Measurements from ENCODE around the gene TM9SF2.
A peak's percentile ranks its signal among the peaks of the same experiment; 100 is the strongest.

TM9SF2 gene

GRCh38 chr13:99517577-99517976, 16.3 kb downstream of the TM9SF2 start:
- Mint-ChIP-seq H3K27me3 (ENCODE audit: low read depth) (no peaks in the 10 kb centered on the region), H3K9me3 (no peaks in the 10 kb centered on the region), H3K4me3 (no peak overlapping the region), H3K27ac (no peak overlapping the region), H3K4me1 (peaks cover under 1% of the 10 kb centered on the region), H3K36me3 (ENCODE audit: low read depth) (peaks cover 20% of the 10 kb centered on the region)
- TF ChIP-seq, protein P1, sequence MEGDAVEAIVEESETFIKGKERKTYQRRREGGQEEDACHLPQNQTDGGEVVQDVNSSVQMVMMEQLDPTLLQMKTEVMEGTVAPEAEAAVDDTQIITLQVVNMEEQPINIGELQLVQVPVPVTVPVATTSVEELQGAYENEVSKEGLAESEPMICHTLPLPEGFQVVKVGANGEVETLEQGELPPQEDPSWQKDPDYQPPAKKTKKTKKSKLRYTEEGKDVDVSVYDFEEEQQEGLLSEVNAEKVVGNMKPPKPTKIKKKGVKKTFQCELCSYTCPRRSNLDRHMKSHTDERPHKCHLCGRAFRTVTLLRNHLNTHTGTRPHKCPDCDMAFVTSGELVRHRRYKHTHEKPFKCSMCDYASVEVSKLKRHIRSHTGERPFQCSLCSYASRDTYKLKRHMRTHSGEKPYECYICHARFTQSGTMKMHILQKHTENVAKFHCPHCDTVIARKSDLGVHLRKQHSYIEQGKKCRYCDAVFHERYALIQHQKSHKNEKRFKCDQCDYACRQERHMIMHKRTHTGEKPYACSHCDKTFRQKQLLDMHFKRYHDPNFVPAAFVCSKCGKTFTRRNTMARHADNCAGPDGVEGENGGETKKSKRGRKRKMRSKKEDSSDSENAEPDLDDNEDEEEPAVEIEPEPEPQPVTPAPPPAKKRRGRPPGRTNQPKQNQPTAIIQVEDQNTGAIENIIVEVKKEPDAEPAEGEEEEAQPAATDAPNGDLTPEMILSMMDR (IDR thresholded peaks at IDR 0.05; ENCODE audit: unreplicated experiment in 3 of 3): no peak

DNA sequence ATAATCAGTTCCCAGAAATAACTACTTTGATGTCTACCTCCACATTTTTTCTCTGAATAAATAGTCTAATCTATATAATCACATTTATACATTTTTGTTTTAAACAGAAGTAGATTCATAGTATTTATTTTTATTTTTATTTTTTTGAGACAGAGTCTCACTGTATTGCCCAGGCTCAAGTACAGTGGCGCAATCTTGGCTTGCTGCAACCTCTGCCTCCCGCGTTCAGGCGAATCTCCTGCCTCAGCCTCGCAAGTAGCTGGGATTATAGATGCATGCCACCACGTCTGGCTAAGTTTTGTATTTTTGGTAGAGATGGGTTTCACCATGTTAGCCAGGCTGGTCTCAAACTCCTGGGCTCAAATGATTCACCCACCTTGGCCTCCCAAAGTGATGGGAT, 16.7 kb downstream of the TM9SF2 start:
- Mint-ChIP-seq H3K4me1 (no peaks in the 10 kb centered on the region), H3K36me3 (ENCODE audit: low read depth) (peaks cover 21% of the 10 kb centered on the region), H3K9me3 (no peaks in the 10 kb centered on the region), H3K27me3 (ENCODE audit: low read depth) (no peaks in the 10 kb centered on the region), H3K27ac (no peak overlapping the region), H3K4me3 (no peak overlapping the region)
- TF ChIP-seq, protein P1 (IDR thresholded peaks at IDR 0.05; ENCODE audit: unreplicated experiment in 3 of 3): no peak

GRCh38 chr13:99522298-99522697, 21.0 kb downstream of the TM9SF2 start:
- Mint-ChIP-seq H3K9me3 (no peaks in the 10 kb centered on the region), H3K27ac (no peak overlapping the region), H3K36me3 (ENCODE audit: low read depth) (peaks cover 59% of the 10 kb centered on the region), H3K27me3 (ENCODE audit: low read depth) (no peaks in the 10 kb centered on the region), H3K4me1 (no peaks in the 10 kb centered on the region), H3K4me3 (no peak overlapping the region)
- TF ChIP-seq, protein P1 (IDR thresholded peaks at IDR 0.05; ENCODE audit: unreplicated experiment in 3 of 3): no peak

- peaks cover 62% of the 10 kb centered on the region for H3K36me3 Mint-ChIP-seq (ENCODE audit: low read depth)
Measured at GRCh38 chr13:99523838-99524237, 22.6 kb downstream of the TM9SF2 start.

DNA sequence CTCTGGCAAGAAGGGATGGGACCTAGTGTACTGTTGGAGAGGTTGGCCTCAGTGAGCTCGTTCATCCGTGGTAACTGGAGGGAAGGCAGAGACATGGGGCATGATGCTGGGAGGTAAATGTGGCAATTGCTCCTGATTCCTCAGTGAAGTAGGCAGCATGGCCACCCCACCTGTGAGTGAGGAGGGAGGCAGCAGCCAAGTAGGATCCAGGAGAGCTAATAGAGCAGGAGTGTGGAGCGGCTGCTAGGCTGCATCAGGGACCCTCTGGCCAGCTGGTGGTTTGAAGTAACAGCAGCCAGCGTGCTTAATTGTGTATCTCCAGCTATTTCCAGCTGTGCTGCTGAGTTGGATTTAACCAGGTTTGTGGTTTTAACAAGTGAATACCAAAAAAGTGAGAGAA, 24.7 kb downstream of the TM9SF2 start:
- no peak overlapping the region for H3K4me3 Mint-ChIP-seq
- H3K36me3 Mint-ChIP-seq (ENCODE audit: low read depth): peaks cover 64% of the 10 kb centered on the region
- H3K9me3 Mint-ChIP-seq: no peaks in the 10 kb centered on the region
- no peaks in the 10 kb centered on the region for H3K27me3 Mint-ChIP-seq (ENCODE audit: low read depth)
- TF ChIP-seq, protein P1 (IDR thresholded peaks at IDR 0.05; ENCODE audit: unreplicated experiment in 3 of 3): no peak
- peak overlapping the region in 2 of 3 experiments; percentile 7 to 14 for H3K27ac Mint-ChIP-seq
- no peaks in the 10 kb centered on the region for H3K4me1 Mint-ChIP-seq

More at GRCh38 chr13:99523838-99524237, 22.6 kb downstream of the TM9SF2 start:
- no peaks in the 10 kb centered on the region for H3K27me3 Mint-ChIP-seq (ENCODE audit: low read depth)
- TF ChIP-seq, protein P1 (IDR thresholded peaks at IDR 0.05; ENCODE audit: unreplicated experiment in 3 of 3): no peak
- H3K4me3 Mint-ChIP-seq: no peak overlapping the region
- no peak overlapping the region for H3K27ac Mint-ChIP-seq
- no peaks in the 10 kb centered on the region for H3K9me3 Mint-ChIP-seq
- no peaks in the 10 kb centered on the region for H3K4me1 Mint-ChIP-seq

DNA sequence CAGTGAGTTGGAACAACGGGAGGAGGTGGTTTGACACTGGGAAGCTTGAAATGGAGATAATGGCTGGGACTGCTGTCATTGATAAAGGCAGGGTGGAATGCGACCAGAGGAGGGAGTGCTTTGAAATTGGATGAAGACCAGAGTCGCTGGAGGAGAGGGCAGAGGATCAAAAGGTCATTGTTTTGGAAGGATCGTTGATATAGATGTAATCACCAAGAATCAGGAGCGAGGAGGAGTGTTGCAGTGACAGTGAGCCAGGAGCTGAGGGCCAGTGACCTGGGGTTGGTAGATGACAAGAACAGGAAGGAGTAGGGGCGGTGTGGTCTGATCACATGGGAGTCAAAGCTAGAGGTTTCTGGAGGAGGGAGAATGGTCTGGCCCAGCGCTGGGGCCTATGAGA, 25.3 kb downstream of the TM9SF2 start:
- Mint-ChIP-seq H3K4me3 (no peak overlapping the region), H3K9me3 (no peaks in the 10 kb centered on the region), H3K27me3 (ENCODE audit: low read depth) (no peaks in the 10 kb centered on the region), H3K4me1 (no peaks in the 10 kb centered on the region), H3K27ac (peak overlapping the region in 1 of 3 experiments; percentile 7), H3K36me3 (ENCODE audit: low read depth) (peaks cover 65% of the 10 kb centered on the region)
- TF ChIP-seq, protein P1 (IDR thresholded peaks at IDR 0.05; ENCODE audit: unreplicated experiment in 3 of 3): no peak
